NCI-H2029 (cell line): ENCODE data around the gene ETS2.
A peak's percentile ranks its signal among the peaks of the same experiment; 100 is the strongest.

ENCODE experiments used
- DNase-seq: peaks from one replicate; lab custom pipeline; 2025; lab: John Stamatoyannopoulos, UW

ETS2 gene

DNA sequence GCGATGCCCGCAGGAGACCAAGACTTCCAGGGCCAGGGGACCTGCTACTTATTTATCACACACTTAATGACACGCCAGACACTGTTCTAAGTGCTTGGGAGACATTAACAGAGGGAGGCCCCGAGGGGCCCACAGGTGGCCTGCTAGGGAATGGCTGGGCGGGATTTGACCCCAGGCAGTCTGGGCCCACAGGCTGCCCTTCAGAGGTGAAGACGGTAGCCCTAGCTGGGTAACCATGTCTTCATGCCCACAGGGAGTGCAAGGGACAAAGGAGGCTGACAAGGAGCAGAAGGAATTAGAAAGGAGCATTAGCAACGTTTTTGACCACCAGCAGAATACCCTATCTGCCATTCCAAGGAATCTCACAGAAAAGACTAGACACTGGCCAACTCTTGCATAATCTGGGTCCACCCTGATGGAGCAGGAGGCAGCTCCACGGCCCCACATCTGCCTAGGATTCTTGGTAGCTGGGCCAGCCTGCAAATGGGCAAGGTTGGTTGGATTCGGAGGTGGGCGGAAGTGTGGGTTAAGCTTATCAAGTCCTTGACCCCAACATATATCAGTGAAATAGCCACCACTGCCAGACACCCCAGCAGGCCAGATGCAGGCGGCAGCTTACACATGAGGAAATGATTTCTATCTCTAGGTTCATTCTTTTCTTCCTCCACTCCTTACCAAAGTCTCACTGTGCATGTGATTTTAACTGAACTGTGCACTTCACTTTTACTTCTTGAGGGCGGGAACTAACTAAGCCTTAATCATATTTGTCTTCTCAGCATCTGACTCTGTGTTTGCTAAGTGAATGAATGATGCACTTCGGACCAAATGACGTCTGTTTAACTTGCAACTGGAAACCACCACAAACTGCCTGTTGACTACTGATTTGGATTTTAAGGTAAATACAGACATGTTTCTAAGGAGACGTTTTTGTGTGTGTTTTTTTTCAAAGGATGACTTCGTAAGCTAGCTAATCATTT, 3.4 kb upstream of the ETS2 start:
- peak; percentile 89 for DNase-seq

DNA sequence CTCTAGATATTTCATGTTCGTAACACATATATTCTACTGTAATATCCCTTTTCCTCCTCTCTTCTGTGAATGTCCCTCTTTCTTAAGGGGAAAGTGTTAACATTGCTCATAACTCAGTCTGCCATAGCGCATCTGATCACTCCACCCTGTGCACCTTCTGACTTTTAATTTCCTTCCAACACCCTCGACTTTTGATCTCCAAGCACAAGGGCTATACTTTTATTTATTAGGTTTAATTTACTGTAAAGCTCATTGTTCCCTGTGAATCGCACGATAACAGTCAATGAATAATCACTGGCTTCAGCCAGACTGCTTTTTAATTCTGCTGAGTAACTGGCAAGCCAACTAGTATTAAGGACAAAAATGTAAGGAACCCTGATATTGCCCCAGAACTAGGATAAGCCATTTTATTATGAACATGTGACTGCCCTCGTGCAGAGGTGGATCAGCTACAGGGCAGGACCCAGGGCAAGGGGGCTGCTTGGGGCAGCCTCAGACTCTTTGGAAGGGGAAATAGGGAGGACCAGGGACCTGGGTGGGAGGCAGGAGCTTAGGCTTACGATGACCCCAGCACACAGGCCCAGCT, 2.6 kb upstream of the ETS2 start:
- no peak for DNase-seq

DNA sequence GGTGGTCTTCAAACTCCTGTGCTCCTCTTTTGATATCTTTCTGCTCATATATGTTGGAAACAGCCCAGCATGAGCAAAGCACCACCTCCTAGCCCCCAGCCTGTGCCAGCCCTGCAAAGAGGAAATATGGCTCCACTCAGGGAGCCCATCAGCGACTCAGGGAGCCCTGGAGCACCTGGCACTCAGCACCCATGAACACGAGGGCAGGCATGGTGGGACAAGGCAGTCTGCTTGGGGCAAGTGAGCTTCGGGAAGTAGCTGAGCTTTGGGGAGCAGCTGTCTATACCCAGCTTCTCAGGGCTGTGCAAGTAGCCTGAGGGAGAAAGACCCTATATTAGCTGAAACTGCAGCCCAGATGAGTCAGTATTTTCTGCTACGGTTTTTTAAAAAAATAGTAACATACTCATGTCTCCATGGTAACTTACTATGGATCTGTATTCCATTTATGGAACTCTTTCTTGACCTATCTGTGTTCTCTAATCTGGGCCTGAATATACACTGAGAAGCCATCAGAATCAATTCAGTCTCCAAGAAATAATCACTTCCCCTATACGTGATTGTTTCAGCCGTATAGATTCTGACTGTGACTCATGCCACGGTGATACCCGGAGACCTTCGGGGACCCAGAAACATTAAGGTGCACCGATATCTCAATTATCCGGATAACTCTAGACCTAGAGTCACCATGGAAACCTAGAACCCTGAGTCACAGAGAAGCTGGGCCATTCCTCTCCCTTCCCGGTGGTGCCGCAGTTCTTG, 1.5 kb upstream of the ETS2 start:
- peak; percentile 51 for DNase-seq

DNA sequence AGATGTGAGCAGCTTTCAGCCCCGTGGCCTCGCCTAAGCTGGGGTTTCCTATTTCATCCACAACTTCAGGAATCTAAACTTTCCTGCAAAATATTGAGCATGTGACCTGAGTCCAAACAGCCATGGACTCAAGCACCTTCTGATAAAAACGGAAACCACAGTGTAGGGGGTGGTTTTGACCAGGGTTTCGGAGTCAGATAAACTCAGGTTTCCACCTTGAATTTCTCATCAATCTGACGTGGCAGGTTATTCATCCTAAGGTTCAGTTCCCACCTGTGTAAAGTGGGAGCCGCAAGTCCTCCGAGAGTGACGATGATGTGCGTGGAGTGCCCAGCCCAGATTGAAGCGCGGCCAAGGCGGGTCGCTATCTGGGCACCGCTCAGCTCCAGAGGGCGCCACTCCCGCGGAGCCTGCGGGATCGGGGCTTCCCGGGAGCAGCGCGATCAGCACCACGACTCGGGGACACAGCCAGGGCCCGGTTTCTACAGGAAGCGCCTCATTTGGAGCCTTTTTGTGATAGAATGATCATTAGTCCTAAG, 871 bp upstream of the ETS2 start:
- peak; percentile 57 for DNase-seq

DNA sequence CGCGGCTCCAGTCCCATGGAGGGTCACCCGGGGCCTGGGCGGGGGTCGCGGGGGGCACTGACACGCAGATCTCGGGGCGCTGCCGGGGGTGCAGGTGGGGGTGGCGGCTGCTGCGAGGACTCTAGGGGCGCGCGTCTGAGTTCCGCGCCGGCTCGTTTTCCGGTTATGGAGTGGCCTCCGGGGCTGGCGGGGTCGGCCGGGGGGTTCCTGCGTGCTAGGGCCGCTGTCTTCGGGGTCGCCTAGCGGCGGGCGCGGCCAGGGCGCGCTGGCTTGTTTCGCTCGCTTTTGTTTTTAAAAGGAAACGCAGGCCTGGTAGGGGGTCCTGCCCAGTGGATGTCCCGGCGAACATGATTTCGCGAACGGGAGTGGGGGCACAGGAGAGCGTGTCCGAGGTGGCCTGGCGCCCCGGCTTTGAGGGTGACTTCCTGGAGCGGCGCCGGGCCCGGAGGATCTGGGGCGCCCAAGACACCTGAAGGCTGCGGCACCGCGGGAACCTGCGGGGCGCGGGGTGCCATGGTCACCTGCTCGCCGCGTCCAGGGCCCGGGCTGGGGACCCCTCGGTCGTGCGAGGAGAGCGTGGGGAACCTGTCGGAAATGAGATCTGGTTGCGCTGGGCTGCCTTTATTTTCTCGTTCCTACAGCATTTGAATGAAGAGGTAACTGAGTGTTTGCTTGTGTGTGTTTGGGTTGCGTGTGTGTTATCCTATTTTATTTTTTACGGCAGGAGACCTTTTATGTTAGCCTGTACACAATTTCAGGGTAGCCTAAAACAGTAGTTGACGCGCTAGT, 618 bp downstream of the ETS2 start:
- DNase-seq, result no peak

DNA sequence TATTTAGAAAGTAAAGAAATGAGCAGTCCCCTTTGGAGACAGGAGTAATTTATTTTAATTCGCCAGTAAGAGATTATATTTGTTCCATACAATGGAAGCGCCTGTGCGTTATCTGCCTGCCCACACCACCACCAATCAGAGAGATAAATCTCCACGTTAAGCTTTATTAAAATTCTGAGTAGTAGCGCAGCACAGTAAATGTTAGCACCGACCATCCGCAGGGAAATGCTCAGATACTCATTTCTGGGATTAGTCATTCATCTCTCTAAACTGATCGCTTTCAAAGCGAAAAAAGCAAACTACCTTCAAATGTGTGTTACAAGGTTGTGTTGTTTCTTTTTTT, 1.2 kb downstream of the ETS2 start:
- no peak for DNase-seq

DNA sequence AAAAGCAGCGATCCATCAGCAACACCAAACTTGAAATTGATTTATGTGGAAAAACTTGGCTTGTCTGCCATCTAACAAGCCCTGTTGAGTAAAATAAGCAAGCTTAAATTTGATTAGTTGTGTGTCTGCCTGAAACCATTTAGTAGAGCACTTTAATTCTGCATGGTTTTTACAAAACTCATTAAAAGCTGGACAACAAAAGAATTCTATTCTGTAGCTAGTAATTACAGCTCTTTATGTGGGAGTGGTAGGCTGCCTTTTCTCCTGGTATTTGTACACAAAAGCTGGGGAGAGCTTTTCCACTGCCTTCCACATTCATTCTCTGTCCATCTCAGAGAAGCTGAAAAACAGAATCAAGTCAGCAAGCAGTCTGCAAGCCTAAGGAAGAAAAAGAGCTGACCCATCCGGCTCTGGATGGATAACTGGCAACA, 1.7 kb downstream of the ETS2 start:
- DNase-seq, result no peak

DNA sequence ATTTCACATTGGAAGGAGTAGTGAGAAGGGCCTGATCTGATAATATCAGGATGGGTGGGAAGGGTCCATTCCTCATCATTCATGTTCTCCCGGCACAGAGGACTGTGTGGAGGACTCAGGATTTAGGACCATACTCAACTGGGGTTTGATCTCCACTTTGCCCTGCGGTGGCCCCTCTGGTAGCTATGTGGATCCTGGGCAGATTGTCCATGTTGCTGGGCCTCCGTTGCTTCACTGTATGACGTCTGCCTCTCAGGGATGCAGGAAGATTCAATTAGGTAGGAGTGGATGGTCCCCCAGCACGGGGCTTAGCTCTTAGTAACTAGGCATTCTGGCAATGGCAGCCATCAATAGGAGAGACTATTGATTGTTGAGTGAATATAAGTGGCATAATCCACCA, 2.3 kb downstream of the ETS2 start:
- peak; percentile 41 for DNase-seq

DNA sequence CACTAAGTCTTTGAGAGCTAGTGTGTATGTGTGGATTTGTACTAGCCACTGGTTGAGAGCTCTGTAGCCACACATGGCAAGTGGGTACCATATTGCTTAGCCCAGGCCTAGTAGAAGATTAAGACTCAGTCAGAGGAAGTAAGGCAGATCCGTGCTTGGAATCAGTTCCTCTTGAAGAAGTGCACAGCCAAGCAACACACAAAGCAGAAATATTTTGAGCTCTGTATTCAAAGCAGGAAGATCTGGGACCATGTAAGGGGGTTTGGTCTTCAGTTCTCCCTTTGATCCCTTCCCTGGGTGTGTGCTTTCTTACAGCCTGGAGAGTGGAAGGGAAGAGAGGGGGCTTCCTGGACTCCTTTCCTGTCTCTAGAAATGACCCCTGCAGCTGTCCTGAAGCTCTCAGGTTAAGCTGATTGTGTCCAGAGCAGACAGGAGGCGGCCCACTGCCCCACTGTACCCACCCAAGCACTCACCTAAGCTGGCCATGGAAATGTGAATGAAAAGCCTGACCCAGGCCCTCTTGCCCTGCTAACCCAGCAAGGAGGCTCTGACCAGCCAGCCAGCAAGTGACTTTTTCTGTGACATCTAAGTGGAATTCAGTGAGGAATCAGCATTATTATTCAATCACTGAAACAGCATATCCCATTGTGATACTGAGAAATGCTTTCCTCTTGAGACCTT, 3.6 kb downstream of the ETS2 start:
- no peak for DNase-seq

DNA sequence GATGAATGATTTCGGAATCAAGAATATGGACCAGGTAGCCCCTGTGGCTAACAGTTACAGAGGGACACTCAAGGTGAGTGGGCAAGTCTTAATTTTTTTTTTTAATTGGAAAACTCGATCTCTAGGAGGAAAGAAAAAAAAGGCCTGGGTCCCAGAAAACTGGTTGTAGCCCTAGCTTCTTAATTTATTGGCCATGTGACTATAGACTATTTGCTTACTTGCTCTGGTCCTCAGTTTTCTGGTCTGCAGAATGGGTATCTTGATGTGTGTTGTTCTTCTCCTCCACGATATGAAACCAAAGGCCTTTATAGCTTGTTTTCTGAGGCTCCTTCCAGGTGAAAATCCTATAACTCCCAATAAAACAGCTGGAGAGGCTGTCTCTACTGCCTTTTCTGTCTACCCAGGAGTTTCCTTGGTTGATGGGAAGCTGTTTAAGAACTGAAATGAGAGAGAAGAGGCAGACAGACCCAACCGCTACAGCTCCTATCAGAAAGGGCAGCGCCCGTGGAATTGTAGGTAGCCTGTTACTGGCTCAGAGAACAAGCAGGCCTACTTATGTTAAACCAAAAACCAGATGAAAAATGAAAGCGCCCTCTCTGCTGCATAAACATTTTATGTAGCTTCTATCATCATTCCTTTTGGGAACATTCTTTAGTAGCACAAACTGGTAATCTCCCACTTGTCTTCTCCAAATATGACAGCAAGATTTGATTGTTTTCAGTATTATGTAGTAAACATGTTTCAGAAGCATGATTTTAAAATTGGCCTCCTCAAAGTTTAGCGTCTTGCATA, 4.5 kb downstream of the ETS2 start:
- peak; percentile 27 for DNase-seq

DNA sequence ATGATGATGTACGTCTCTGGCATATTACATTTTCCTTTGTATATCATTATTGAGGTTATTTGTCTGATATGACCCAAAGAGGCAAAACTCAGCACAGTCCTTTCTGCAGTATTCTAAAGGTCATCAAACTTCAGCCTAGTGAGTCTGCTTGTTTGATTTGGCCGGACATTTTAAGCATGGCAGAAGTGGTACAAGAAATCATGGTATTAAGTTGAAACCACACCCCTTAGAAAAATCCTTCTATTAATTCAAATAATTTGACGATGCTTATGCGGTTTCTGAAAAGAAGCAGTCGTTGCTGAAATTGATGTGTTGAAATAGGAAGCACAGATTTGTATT, 5.1 kb downstream of the ETS2 start:
- no peak for DNase-seq

DNA sequence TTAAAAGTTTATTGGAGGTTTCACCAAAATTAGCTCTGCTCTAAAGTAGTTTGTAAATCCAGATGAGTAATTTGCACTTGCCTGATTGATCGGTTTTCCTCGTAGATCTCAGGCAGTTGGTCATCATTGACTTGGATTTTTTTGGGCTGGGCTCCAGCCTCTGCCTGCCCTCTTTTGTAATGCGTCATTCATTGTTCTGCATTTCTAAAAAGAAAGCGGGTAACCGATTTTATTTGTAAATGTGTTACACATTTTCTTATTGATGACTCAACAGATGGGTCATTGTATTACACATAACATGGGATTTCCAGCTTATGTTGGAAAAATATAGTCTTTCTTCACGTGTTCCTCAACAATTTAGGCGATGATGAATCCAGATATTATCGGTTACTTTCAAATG, 5.5 kb downstream of the ETS2 start:
- DNase-seq, result peak; percentile 35

DNA sequence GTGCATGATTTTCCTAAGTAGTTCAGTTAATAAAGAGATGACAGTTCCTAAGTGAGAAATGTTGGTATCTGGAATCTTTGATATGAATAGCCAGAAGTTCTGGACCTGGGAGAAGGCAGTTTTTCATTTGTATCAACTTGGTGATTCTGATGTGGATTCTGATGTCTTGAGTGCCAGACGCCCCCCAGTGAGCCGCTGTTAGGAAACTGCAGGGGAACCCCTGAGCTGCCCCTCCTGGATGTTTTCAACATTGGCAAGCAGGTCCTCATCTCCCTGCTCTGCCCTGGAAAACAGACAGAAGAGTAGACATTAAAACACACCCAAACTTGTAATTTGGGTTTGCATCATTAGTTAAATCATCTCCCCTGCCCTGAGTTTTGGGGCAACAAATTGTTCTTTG, 7.4 kb downstream of the ETS2 start:
- no peak for DNase-seq

DNA sequence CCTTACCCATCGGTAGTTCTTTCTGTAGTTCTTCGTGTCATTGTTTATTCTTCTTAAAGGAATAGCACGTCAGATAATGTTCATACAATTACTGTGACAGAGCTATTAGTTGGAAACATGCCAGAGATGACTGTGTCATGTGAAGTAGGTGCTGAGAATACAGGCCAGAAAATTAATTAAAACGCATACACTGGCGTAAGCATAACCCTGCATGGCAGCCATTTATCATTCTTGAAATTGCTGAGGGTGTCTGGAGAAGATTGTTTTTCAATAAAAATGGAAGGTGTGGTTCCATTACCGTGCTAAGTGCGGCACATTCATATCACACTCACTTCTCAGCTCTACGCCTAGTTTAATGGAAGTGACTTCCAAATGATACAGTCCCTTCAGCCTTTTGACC, 7.8 kb downstream of the ETS2 start:
- DNase-seq, result peak; percentile 74

DNA sequence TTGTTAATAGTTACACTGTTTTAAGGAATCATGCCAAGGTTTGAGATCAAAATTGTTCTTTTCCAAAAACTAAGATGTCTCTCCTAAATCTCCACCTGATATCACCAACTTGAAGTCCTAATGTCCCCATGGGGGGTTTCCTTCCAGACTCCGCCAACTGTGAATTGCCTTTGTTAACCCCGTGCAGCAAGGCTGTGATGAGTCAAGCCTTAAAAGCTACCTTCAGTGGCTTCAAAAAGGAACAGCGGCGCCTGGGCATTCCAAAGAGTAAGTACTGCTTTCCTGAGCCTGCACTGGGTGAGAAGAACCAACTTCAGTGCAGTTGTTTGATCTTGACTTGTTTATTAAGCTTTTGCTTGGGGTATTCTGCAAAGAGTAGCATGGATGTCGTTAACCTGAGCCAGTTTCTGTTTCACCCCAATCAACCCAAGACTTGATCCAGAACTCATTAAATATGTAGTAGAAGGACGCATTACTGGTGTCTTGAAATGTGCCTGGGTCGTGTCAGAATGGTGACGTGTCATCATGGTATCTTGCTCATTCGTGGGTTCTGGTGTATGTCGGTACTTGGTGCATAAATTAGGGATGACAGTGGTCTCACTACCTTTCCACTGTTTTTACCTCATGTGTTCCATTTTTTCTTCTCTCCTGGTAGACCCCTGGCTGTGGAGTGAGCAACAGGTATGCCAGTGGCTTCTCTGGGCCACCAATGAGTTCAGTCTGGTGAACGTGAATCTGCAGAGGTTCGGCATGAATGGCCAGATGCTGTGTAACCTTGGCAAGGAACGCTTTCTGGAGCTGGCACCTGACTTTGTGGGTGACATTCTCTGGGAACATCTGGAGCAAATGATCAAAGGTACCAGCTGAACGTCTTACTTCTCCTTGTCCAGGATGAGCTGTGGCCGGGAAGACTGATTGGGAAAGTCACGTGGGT, 8.7 kb downstream of the ETS2 start:
- no peak for DNase-seq

DNA sequence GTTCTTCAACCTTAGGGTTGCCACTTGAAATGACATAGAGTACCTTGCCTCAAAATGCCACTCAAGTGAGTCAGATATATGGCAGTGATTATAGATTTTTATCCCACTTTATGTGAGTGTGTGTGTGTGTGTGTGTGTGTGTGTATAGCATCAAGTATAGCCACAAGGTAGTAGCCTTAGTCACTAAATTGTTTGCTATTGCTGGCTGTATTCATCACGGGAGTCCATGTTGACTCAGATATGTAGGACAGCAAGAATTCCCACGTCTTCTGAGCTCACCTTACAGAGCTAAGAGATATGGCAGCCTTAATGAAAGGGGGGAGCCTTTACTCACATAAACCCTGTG, 9.3 kb downstream of the ETS2 start:
- DNase-seq, result peak; percentile 33

DNA sequence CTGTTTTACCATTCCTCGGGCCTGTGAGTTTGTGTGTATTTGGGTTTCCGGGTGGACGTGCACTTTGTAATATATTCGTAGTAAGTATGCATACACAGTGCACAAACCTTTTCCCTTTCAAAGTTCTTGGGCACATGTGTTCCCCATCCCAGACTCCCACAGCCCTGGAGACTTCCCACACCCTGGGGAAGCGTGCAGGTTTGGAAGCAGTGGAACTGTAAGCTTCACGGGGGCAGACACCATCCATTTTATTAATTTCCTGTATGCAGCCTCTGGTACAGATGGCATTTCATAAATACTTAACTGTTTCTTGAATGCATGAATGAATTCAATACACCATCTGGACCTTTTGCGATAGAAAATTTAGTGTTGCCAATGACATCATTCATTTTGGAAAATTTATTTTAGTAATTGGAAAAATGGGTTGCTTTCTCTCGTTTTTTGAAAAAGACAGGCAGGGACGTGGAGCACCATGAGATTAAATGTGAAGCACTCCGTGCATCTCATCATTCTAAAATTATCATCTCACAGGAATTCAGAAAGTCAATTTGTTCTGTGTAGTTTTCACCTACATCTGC, 10.8 kb downstream of the ETS2 start:
- no peak for DNase-seq

DNA sequence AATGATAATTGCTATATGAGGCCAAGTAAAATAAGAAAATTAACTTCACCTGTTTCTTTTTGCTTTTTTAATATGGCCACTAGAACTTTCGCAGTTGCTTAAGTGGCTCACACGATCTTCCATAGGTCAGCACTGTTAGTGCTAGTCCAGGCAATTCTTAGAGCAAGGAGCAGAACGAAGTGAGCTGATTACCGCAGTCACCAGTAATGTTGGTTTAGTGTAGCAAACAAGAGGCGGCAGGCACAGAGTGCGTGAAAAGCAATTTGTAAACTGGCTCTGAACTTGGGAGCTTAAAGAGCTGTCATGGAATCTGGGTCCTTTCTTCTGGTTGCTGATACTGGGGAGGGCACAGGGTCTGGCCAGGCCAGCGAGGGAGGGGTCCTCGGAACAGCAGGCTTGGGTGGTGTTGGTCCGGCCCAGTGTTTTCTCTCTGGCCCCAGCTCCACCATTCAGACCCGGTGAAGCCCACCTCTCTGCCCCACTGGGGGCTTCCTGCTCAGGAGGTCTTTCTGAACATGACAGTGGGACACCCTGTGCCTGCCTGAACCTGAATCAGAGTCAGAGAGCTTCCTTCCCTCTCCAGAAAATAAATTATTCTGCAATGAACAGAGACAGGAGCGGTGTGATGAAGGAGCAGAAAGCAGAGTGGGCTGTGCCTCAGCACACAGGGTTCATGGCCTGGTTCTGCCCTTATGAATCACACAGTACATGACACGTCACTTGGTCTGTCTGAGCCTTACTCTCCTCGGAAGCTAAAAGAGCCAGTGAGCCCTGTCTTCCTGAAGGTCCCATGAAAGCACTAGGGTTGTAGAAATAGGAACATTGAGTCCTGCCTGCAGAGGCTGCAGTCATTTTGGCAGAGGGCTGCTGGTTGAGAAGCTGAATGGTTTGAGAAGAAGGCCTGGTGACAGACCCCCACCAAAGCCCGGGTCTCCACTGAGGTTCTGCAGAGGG, 11.9 kb downstream of the ETS2 start:
- no peak for DNase-seq
